Activated CD4-positive, alpha-beta T cell treated with anti-CD3 and anti-CD28 coated beads for 48 hours (primary cell): ENCODE results near the gene PIGL.
"Not testable (repeated sequence)": the region's sequence is repeated elsewhere in the genome, so short reads cannot be mapped to it uniquely, and the experiment has no call there.

Source experiments
- DNase-seq: peaks from one replicate; pipeline ENCODE4 v3.0.0-alpha.2; 2020

The PIGL gene

DNA sequence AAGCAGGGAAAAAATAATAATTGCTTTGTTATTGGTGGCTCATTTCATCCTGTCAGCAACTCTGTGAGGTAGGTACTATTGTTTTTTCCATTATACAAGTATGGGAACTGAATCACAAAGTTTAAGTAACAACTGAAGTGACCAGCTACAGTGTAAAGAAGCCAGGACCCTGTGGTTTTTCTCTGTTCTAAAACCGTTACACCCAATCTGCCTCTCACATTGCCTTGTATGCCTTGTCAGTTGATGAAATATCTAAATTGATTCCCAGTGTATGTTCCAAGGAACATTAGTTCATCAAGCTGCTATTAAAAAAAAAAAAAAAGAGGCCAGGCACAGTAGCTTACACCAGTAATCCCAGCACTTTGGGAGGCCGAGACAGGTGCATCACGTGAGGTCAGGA, 5.4 kb downstream of the PIGL start:
- DNase-seq = no peak

- not testable (repeated sequence) for DNase-seq
These were observed 13.0 kb downstream of the PIGL start for GRCh38 chr17:16229912-16230561.

GRCh38 chr17:16232391-16232790, 15.4 kb downstream of the PIGL start:
- no peak for DNase-seq

GRCh38 chr17:16239931-16240330, 22.9 kb downstream of the PIGL start:
- no peak for DNase-seq

DNA sequence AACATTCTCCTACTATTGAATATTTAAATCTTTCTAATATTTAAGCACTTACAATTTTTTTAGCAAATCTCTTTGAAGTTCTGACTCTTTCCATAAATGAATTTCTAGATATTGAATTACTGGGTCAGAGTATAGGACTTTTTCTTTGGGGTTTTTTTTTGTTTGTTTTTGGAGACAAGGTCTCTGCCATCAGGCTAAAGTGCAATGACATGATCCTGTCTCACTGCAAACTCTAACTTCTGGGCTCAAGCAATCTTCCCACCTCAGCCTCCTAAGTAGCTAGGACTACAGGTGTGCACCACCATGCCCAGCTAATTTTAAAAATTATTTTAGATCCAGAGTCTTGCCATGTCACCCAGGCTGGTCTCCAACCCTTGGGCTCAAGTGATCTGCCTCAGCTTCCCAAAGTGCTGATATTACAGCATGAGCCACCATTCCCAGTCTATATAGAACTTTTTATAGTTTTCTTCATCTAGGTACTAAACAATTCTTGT, 24.9 kb downstream of the PIGL start:
- DNase-seq = no peak

GRCh38 chr17:16243385-16243784, 26.4 kb downstream of the PIGL start:
- no peak for DNase-seq

GRCh38 chr17:16243801-16244567, 27.0 kb downstream of the PIGL start:
- DNase-seq = peak; percentile 32

- DNase-seq = no peak
These were observed 30.6 kb downstream of the PIGL start for GRCh38 chr17:16247586-16247984.

DNA sequence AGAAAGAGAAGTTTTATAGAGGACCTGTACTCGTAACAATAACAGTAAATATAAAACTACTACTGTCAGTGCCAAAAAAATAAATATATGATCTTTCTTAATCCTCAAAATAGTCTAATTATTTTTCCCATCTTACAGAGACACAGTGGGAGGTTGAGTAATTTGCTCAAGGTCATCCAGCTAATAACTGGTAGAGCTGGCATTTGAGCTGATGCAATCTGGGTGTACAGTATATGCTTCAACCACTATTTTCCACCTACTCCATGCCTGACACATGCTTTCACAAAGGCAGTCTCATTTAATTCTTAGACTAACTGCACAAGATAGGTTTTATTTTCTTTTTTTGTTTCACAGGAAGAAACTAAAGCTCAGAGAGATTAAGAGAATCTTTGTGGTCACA, 33.6 kb downstream of the PIGL start:
- no peak for DNase-seq

DNA sequence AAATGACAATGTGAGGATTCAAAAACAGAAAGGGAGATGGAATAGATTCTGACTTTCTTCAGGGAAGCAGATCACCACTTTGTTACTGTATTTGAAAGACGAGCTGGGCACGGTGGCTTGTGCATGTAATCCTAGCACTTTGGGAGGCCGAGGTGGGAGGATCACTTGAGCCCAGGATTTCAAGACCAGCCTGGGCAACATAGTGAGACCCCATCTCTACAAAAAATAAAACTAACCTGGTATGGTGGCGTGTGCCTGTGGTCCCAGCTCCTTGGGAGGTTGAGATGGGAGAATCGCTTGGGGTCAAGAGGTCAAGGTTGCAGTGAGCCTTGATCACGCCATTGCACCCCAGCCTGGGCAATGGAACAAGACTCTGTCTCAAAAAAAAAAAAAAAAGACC, 34.0 kb downstream of the PIGL start:
- DNase-seq = no peak

GRCh38 chr17:16251556-16251955, 34.5 kb downstream of the PIGL start:
- DNase-seq = no peak

- DNase-seq = no peak
These were observed 37.9 kb downstream of the PIGL start for GRCh38 chr17:16254773-16255400.

DNA sequence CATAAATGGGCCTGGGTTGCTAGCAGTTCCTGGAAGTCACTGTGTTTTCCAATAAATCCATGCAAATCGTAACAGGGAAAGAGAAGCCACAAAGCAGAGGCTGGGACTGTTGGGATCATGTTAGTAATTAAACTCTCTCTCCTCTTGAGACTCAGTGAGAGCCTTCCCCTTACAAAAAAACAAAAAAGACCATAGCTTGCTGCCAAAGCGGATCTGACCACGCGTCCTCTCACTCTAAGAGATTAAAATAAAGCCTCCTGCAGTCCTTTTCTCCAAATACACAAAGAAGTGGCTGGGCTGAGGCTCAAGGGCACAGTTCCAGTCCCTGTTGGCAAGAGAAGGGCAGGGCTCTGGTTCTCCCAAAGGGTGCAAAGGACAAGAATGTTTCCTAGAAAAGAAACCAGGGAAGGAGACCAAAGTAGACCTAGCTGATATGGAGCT, 38.5 kb downstream of the PIGL start:
- DNase-seq = no peak

DNA sequence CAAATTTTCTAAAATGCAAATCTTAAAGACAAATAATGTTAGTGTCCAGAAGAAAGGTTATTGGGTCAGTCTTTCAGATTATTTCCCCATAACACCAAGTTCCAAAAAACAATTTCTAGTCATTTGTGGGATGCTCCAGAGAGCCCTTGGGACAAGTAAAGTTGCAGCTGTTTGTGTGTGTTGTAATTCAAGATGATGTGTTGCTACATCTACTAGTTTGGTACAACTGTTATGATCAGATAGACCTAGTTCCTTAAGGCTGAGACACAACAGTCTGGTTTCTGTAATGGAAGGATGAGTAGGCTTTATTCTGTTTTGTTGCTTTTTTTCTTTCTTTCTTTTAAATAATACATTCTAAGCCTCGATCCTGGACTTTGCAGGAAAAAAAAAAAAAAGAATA, 41.9 kb downstream of the PIGL start:
- no peak for DNase-seq

GRCh38 chr17:16259926-16260325, 42.9 kb downstream of the PIGL start:
- no peak for DNase-seq

DNA sequence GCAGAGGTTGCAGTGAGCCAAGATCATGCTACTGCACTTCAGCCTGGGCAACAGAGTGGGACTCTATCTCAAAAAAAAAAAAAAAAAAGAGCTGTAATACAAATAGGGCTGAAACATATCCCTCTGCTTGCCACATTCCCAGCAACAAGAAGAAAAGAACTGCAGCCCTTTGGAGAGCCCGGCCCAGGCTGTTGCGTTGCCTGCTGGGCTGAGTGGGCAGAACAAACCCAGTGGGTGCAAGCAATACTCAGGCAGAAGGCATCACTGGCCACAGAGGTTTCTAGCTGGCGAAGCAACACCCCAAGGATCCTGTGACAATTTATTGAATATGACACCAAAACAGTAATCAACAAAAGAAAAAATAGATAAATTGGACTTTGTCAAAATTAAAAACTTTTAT, 44.0 kb downstream of the PIGL start:
- DNase-seq = no peak

DNA sequence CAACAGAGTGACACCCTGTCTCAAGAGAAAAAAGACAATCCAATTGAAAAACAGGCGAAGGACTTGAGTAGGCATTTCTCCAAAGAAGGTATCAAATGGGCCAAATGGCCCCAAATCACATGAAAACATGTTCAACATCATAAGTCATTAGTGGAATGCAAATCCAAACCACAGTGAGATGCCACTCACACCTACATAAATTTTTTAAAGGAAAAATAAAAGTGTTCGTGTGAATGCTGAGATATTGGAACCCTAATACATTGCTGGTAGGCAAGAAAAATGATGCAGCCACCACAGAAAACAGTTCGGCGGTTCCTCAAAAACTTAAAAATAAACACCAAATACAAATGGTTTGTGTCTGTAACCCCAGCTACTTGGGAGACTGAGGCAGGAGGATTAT, 45.2 kb downstream of the PIGL start:
- no peak for DNase-seq

GRCh38 chr17:16267174-16267573, 50.2 kb downstream of the PIGL start:
- no peak for DNase-seq

DNA sequence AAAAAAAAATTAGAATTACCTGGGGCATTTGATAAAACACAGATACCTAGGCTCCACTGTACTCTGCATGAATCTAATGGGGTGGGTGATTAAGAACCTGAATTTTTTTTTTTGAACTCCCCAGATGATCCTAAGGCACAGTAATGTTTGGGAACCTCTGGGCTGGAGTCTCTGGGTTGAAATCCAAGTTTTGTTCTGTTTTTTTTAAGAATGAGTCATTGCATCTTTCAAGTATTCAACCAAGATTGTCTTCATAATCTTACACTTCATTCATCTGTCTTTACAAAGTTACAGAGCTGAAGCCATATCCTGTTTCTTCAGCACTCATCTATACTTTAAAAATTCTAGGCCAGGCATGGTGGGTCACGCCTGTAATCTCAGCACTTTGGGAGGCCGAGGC, 52.6 kb downstream of the PIGL start:
- no peak for DNase-seq

DNA sequence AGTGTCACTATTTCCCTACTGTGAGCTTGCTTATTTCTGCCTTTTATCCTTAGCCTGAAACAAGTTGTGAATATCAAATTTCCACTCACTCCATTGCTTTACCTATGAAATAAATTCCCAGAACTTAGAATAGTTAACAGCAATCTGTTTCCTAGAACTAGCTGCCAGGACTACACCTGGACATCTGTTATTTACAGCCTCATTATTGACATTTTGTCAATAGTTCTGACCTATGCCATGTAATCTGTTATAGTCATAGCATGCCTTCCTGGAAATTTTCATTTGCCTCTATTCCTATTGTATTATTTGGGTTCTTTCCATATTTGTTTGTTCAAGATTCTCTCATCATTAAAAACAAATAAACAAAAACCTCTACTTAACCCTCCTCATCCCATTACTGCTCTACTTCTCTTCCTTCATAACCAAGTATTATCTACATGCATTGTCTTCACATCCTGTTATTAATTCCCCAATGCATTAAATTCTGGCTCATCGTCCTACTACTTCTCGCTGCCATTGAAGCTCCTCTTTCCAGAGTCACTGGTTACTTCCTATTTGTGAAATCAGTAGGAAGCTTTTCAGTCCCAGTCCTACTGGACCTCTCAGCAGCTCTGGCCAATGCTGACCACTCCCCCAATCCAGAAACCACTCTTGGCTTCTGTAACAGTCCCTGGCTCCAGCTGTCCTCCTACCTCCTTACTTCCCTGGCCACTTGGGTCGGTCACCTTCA, 55.3 kb downstream of the PIGL start:
- no peak for DNase-seq

DNA sequence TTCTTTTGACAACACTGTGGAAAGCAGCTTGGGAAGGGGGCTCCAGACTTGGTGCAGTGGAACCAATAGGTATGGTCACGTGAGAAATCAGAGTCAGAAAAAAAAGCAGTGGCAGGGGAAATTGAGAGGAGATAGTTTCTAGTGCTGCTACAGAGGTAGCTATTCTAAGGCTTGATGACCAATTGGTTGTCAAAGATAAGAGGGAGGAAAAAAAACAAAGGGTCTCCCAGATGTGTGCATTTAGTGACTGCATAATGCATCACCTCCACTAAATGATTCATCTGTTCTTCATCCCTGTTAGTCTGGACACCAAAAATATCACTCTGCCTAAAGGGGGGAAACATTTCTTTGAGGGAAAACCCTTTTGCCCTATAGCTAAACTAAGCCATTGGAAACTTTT, 56.5 kb downstream of the PIGL start:
- no peak for DNase-seq

GRCh38 chr17:16273929-16274339, 56.9 kb downstream of the PIGL start:
- no peak for DNase-seq

- no peak for DNase-seq
These were observed 58.0 kb downstream of the PIGL start for GRCh38 chr17:16275024-16275423.
